Fibroblast of pulmonary artery (primary cell): ENCODE measurements around the gene CARNS1.
"Not testable (repeated sequence)": the region's sequence is repeated elsewhere in the genome, so short reads cannot be mapped to it uniquely, and the experiment has no call there.

Experiments
- DNase-seq: peaks from one replicate; pipeline ENCODE4 v3.0.0-alpha.2; 2010; ENCODE audit warnings: low read depth
- H3K4me3 ChIP-seq: replicated peaks from 2 replicates; pipeline ENCODE4 v1.5.1; 2011; ENCODE audit warnings: low read depth, mild to moderate bottlenecking, control low read depth, low read length, moderate library complexity
- TF ChIP-seq, protein P1 (sequence below): IDR thresholded peaks from 2 replicates; pipeline ENCODE4 v1.5.1; 2011; ENCODE audit warnings: mild to moderate bottlenecking, control low read depth, low read length, inconsistent platforms; ENCODE audit errors: missing control alignments

Gene CARNS1

GRCh38 chr11:67463186-67463585 is 47.7 kb downstream of the CARNS1 start:
- no peak overlapping the region for H3K4me3 ChIP-seq
- DNase-seq, result no peak
- TF ChIP-seq, protein P1, sequence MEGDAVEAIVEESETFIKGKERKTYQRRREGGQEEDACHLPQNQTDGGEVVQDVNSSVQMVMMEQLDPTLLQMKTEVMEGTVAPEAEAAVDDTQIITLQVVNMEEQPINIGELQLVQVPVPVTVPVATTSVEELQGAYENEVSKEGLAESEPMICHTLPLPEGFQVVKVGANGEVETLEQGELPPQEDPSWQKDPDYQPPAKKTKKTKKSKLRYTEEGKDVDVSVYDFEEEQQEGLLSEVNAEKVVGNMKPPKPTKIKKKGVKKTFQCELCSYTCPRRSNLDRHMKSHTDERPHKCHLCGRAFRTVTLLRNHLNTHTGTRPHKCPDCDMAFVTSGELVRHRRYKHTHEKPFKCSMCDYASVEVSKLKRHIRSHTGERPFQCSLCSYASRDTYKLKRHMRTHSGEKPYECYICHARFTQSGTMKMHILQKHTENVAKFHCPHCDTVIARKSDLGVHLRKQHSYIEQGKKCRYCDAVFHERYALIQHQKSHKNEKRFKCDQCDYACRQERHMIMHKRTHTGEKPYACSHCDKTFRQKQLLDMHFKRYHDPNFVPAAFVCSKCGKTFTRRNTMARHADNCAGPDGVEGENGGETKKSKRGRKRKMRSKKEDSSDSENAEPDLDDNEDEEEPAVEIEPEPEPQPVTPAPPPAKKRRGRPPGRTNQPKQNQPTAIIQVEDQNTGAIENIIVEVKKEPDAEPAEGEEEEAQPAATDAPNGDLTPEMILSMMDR, result no peak

GRCh38 chr11:67463680-67464410 is 48.4 kb downstream of the CARNS1 start:
- TF ChIP-seq, protein P1, result no peak
- DNase-seq, result no peak
- H3K4me3 ChIP-seq, result no peak overlapping the region

- TF ChIP-seq, protein P1, result no peak
- DNase-seq, result peak; percentile 44
- peak overlapping the region; percentile 52 for H3K4me3 ChIP-seq
Observed at GRCh38 chr11:67464411-67465188, 49.1 kb downstream of the CARNS1 start.

- peak overlapping the region; percentile 52 for H3K4me3 ChIP-seq
- TF ChIP-seq, protein P1, result no peak
- no peak for DNase-seq
Observed at GRCh38 chr11:67465189-67465510, 49.7 kb downstream of the CARNS1 start.

GRCh38 chr11:67465530-67465929 is 50.1 kb downstream of the CARNS1 start:
- peak; percentile 25 for DNase-seq
- not testable (repeated sequence) for H3K4me3 ChIP-seq

DNA sequence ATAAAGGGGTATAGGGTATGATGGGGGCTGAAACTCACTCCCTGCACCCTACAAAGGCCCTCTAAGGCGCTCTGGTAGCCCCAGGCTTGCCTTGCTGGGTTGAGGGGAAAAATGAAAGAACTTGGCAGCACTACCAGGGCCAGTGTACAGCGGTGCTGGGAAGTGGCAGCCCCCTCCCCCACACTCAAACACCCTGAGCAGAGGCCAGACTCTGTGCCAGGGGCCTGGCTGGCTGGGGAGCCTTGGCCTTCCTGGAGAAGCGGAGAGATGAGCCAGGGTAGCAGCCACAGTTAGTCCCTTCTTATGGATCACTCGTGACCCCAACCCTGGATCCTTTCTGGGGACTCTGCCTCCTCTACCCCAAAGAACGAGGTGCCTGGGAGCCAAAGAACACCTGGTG is 50.9 kb downstream of the CARNS1 start:
- TF ChIP-seq, protein P1, result no peak
- DNase-seq, result no peak
- no peak overlapping the region for H3K4me3 ChIP-seq

- no peak for DNase-seq
- TF ChIP-seq, protein P1, result no peak
- no peak overlapping the region for H3K4me3 ChIP-seq
Observed at GRCh38 chr11:67466962-67467771, 51.7 kb downstream of the CARNS1 start.
